ENCODE measurements around the gene TEX264. TPM values are rescaled to one million over a fixed set of nuclear protein-coding genes. Genes with fewer than 3 reads are reported as not detected.

TEX264 gene
- polyA plus RNA-seq, 1 donor (not counting 4 experiments of a cell fraction or from before 2014, with no cell fraction given), result 35.8 TPM

GRCh38 chr3:51684971-51685751 is 14.1 kb downstream of the TEX264 start:
- Histone ChIP-seq H3K4me3 (ENCODE audit: control insufficient read depth in 2 of 3, extremely low read depth in 1 of 3, insufficient read depth in 2 of 3, low read depth in 1 of 3, low read length in 3 of 3) (no peak overlapping the region), H3K27me3 (ENCODE audit: control insufficient read depth, extremely low read depth, insufficient read depth, low read length) (no peaks in the 10 kb centered on the region), H3K4me2 (ENCODE audit: control insufficient read depth, extremely low read depth, insufficient read depth, low read depth, low read length) (no peak overlapping the region), H3K36me3 (ENCODE audit: control insufficient read depth in 2 of 2, extremely low read depth in 1 of 2, insufficient read depth in 2 of 2, low read length in 2 of 2) (peaks cover 13 to 34% of the 10 kb centered on the region in 2 experiments), H4K20me1 (ENCODE audit: control insufficient read depth, extremely low read depth, insufficient read depth, low read length) (no peaks in the 10 kb centered on the region), H3K9me3 (ENCODE audit: control insufficient read depth, low read depth, low read length) (no peaks in the 10 kb centered on the region), H3K4me1 (ENCODE audit: control insufficient read depth, extremely low read depth, insufficient read depth, low read length) (peaks cover 52% of the 10 kb centered on the region), H3K27ac (ENCODE audit: control insufficient read depth, insufficient read depth, low read length) (no peak overlapping the region), H3K9me1 (ENCODE audit: control insufficient read depth, extremely low read depth, insufficient read depth, low read length) (peaks cover 3% of the 10 kb centered on the region), H3K79me2 (ENCODE audit: control insufficient read depth, insufficient read depth, low read length) (no peaks in the 10 kb centered on the region), H2AFZ (ENCODE audit: control insufficient read depth, low read length) (no peak overlapping the region), H3K9ac (ENCODE audit: control insufficient read depth, extremely low read depth, insufficient read depth, low read length) (no peak overlapping the region)
- dilution Hi-C loops (cut with MboI; ENCODE audit: extremely low pct_ligation_motif_present, low sequenced_read_pairs), result no loop called here
- DNase-seq (ENCODE audit: low read depth, low spot score) (no peak), FAIRE-seq (no peak)
- no peak for TF ChIP-seq EZH2 (IDR thresholded peaks at IDR 0.05; ENCODE audit: low read length)
- no peak for TF ChIP-seq CTCF (optimal IDR thresholded peaks at IDR 0.05 in 1 of 3, IDR thresholded peaks at IDR 0.05 in 1 of 3, conservative IDR thresholded peaks at IDR 0.05 in 1 of 3; ENCODE audit: extremely low read depth in 1 of 3, insufficient read depth in 2 of 3, low read length in 3 of 3)

GRCh38 chr3:51686056-51686455 is 15.0 kb downstream of the TEX264 start:
- no peak for TF ChIP-seq CTCF (optimal IDR thresholded peaks at IDR 0.05 in 1 of 3, IDR thresholded peaks at IDR 0.05 in 1 of 3, conservative IDR thresholded peaks at IDR 0.05 in 1 of 3; ENCODE audit: extremely low read depth in 1 of 3, insufficient read depth in 2 of 3, low read length in 3 of 3)
- TF ChIP-seq EZH2 (IDR thresholded peaks at IDR 0.05; ENCODE audit: low read length), result no peak
- FAIRE-seq (no peak), DNase-seq (ENCODE audit: low read depth, low spot score) (no peak)
- Histone ChIP-seq H4K20me1 (ENCODE audit: control insufficient read depth, extremely low read depth, insufficient read depth, low read length) (no peaks in the 10 kb centered on the region), H2AFZ (ENCODE audit: control insufficient read depth, low read length) (no peak overlapping the region), H3K36me3 (ENCODE audit: control insufficient read depth in 2 of 2, extremely low read depth in 1 of 2, insufficient read depth in 2 of 2, low read length in 2 of 2) (peaks cover 15 to 32% of the 10 kb centered on the region in 2 experiments), H3K9me3 (ENCODE audit: control insufficient read depth, low read depth, low read length) (no peaks in the 10 kb centered on the region), H3K9me1 (ENCODE audit: control insufficient read depth, extremely low read depth, insufficient read depth, low read length) (peaks cover 3% of the 10 kb centered on the region), H3K4me1 (ENCODE audit: control insufficient read depth, extremely low read depth, insufficient read depth, low read length) (peaks cover 43% of the 10 kb centered on the region), H3K4me3 (ENCODE audit: control insufficient read depth in 2 of 3, extremely low read depth in 1 of 3, insufficient read depth in 2 of 3, low read depth in 1 of 3, low read length in 3 of 3) (no peak overlapping the region), H3K27me3 (ENCODE audit: control insufficient read depth, extremely low read depth, insufficient read depth, low read length) (no peaks in the 10 kb centered on the region), H3K9ac (ENCODE audit: control insufficient read depth, extremely low read depth, insufficient read depth, low read length) (peak overlapping the region; percentile 10), H3K79me2 (ENCODE audit: control insufficient read depth, insufficient read depth, low read length) (no peaks in the 10 kb centered on the region), H3K4me2 (ENCODE audit: control insufficient read depth, extremely low read depth, insufficient read depth, low read depth, low read length) (no peak overlapping the region), H3K27ac (ENCODE audit: control insufficient read depth, insufficient read depth, low read length) (peak overlapping the region; percentile 39)
- dilution Hi-C loops (cut with MboI; ENCODE audit: extremely low pct_ligation_motif_present, low sequenced_read_pairs), result no loop called here

Data from keratinocyte (primary cell).